ENCODE data around the gene OR4F15. TPM values are rescaled to one million over a fixed set of nuclear protein-coding genes. Genes with fewer than 3 reads are reported as not detected.
"Not testable (repeated sequence)": the region's sequence is repeated elsewhere in the genome, so short reads cannot be mapped to it uniquely, and the experiment has no call there.

OR4F15 gene, protein sequence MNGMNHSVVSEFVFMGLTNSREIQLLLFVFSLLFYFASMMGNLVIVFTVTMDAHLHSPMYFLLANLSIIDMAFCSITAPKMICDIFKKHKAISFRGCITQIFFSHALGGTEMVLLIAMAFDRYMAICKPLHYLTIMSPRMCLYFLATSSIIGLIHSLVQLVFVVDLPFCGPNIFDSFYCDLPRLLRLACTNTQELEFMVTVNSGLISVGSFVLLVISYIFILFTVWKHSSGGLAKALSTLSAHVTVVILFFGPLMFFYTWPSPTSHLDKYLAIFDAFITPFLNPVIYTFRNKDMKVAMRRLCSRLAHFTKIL
- not detected for polyA plus RNA-seq (ENCODE audit: insufficient read length in 3 of 3)

DNA sequence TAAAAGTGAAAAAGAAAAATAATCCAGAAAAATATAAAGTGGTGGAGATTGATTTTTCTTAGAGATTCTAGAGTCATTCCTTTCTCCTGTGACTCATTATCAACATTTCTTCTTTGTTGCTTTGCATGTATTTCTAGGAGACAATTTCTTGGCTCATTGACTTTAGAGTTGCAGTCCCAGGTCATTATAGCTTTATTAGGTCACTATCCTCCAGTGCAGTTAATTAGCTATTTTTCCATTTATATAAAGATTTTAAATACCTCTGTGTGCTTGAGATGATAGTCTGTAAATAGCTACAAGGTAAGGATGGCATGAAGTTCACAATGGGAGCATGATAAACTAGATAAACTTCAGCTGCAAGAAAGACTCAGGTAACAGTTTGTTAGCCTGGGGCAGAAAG lies at the start of gene OR4F15:
Gene OR4F15 (plus strand): TSS at position 301 of the 400 bp plus-strand sequence. CDS start 5,985 bp downstream, outside the sequence.
- no peak for DNase-seq (ENCODE audit: low read depth in 3 of 3, low spot score in 2 of 3)

DNA sequence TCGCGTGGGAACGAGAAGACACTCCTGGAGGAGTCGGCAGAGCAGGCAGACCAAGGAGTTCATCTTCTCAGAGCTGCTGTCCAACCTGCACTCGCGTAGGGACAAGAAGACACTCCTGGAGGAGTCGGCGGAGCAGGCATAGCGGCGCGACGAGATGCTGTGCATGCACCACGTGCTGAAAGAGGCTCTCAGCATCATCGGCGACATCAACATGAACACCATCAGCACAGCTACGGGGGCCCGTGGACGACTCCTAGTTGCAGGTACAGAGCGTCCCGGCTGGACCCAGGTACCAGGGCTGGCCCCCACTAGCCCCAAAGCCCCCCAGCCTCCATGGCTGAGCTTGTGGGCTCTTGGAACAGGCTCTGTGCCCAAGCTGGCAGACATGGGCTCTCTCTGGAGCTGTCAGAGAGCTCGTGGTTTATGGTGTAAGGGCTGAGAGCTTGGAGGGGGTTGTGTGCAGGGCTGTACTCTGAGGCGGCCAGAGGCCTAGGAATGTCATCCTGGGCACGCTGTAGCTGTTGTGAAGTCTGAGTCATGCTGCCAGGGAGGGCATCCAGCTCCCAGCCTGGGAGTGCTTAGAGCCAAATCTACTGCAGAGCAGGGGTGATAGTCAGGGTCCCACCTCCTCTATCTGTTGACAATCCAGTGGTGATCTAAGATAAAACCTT lies 47.2 kb upstream of the OR4F15 start:
- not testable (repeated sequence) for DNase-seq (ENCODE audit: low read depth in 3 of 3, low spot score in 2 of 3)

DNA sequence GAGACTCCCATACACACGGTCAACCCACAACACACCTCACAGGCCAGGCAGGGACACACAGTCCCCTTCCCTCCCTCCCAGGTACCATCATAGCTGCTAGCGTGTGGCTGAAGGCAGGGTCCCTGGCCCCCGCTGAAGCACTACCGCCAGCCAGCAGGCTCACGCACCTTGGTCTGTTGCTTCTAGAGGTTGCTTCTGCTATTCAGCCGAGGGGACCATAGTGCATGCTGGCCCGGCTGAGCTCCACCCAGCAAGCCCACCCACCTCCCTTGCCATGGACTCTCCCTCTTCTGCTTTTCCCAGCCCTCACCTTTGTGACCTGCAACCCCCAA lies 46.7 kb upstream of the OR4F15 start:
- DNase-seq (ENCODE audit: low read depth in 3 of 3, low spot score in 2 of 3): not testable (repeated sequence)

DNA sequence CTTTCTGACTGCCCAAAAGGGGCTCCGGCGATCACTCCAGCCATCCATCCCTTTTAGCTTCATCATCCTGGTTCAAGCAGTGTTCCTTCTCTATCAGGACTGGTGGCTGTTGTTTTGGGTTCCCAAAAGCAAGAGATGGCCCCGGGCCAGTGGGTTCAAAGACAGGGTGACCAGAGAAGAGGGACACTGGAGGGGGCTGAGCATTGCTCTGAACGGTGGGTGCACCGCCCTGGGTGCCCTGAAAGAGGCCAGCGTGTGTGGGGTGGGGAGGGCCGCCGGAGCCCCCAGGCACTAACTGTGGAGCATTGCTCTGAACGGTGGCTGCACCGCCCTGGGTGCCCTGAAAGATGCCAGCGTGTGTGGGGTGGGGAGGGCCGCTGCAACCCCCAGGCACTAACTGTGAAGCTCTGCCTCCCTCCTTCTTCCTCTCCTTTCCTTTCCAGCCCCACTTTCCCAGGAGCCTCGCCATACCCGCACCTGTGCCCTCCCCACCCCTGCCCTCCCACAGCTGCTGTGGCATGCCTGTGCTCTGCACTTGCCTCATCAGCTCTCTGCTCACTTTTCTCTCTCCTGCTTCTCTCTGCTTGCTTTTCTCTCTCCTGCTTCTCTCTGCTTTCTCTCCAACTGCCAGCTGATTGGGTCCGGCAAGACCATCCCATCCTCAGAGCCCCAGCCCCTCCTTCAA lies 46.1 kb upstream of the OR4F15 start:
- DNase-seq (ENCODE audit: low read depth in 3 of 3, low spot score in 2 of 3): no peak

DNA sequence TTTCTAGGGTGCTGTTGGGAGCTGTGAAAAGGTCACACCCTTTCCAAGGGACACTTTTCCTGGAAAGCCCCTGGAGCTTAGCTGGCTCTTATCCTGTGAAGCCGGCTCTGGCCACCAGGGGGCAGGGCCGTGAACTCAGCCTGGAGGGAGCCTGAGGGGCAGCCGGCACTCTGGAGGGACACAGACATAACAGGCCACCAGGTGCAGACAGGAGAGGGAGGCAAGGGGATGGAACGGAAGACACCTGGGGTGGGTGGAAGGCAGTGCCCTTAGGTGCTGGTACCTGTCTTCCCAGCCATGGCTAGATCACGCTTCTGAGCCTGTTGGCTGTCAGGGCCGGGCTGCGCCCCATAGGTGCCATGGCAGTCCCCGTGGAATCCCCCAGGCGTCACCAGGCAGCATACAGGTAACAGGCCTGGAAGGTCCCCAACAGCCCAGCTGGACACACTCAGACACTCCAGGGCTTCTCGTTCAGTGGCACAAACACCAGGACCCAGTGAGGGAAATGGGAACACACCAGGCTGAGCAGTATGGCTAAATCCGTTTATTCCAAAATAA lies 44.8 kb upstream of the OR4F15 start:
- DNase-seq (ENCODE audit: low read depth in 3 of 3, low spot score in 2 of 3): not testable (repeated sequence)

DNA sequence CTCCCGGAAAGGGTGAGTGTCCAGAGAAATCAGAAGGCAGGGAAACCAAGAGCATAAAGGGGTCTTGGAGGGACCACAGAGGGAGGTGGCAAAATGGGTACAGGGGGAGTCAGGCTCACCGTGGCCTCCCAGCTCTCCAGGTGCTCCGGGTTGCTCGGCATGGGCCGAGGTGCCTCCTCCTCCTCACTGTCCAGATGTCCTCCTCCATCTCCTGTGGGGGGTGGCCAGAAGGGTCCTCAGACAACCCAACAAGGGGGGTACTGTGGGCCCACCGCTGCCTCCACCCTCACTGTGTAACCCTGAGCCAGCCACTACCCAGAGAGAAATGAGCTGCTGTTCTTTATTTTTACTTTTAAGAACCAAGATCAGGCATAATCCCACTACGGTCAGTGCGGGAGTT lies 39.1 kb upstream of the OR4F15 start:
- no peak for DNase-seq (ENCODE audit: low read depth in 3 of 3, low spot score in 2 of 3)

DNA sequence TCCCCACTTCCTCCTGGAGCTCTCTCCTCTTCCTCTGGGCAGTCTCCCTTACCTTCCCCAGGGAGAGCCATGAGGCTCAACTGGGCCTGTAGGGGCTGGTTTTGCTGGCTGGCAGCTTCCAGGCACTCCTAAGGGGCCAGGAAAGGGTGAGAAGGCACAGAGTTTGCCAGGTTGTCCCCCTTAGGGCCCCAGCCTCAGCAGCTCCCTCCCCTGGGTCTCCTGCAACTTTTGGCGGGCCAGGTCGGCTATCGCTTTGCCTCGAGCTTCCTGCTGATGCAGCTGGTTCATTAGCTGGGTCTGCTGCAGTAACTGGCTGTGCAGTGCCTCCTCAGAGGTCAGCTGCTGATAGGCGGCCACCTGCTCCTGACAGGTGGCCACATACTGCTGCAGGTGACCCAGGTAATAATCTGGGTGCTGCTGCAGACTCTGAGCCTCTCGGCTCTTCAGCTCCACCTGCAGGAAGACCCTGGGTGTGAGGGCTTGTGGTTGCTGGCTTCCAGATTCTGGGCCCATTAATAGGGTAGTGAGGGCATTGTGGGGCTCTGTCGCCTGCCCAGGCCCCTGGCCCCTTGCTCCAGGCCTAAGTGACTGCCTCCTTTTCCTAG lies 38.4 kb upstream of the OR4F15 start:
- no peak for DNase-seq (ENCODE audit: low read depth in 3 of 3, low spot score in 2 of 3)

DNA sequence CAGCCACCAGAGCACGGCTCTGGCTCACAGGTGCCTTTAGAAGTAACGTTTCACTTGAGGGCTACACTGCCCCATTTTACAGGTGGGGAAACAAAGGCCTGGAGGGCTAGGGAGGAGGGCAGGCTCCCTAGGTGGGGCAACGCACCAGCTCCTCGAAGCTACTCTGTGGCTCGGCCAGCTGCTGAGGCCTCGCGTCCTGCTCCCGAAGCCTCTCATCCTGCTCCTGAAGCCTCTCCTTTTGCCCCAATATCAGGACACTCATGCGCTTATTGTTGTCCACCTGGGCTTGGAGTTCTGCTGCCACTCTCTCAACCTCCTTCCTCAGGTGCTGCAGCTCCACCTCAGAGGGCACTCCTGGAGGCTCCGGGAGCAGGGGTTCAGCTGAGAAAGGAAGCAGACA lies 36.9 kb upstream of the OR4F15 start:
- no peak for DNase-seq (ENCODE audit: low read depth in 3 of 3, low spot score in 2 of 3)

DNA sequence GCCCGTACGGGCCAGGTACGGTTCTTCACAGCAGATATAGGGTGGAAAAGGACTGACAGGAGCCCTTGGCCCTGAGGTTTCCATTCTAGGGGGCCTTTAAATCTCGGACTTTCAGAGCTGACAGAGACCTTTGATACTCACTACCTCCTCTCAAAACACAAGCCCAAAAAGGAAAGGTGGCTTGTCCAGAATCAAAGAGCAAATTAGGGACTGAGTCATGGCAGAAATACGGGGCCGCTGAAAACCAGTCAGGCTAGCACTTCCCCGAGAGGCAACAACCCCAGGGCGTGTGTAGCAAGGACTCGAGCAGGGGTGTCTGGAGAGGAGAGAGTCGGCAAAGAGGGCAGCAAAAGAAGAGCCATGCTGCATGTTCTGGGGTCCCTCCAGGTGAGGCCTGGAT lies 33.4 kb upstream of the OR4F15 start:
- DNase-seq (ENCODE audit: low read depth in 3 of 3, low spot score in 2 of 3): not testable (repeated sequence)

DNA sequence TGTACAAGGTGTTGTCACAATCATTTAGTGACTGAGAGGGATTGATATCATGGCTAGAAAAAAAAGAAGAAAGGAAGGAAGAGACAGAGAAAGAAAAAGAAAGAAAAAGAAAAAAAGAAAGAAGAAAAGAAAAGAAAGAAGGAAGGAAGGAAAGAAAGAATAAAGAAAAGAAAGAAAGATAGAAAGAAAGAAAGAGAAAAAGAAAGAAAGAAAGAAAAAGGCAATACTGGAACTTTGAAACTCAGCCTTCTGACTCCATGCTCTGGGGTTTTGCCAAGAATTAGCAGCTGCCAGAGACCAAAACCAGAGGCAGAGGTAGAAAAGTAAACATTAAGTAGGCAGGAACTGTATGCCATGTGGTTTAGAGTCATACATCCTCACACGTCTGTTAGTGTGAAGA lies 31.8 kb upstream of the OR4F15 start:
- not testable (repeated sequence) for DNase-seq (ENCODE audit: low read depth in 3 of 3, low spot score in 2 of 3)

DNA sequence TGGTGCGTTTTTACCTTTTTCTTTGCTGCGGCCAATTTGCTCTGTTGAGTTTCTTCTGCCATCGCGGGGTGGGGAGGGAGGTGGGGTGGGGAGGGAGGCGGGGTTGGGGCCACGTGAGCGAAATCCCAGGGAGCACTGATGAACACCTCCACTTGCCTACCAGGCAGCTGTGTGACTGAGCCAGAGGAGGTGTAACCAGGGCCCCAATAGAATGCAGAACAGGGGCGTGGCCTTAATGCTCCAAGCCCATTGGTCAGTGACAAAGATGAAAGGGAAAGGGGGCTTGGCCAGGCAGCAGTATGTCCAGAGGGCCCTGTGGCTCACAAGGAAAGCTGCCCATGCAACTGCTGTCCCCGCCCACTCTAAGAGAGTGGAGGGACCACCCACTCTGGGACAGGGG lies 30.1 kb upstream of the OR4F15 start:
- DNase-seq (ENCODE audit: low read depth in 3 of 3, low spot score in 2 of 3): no peak

DNA sequence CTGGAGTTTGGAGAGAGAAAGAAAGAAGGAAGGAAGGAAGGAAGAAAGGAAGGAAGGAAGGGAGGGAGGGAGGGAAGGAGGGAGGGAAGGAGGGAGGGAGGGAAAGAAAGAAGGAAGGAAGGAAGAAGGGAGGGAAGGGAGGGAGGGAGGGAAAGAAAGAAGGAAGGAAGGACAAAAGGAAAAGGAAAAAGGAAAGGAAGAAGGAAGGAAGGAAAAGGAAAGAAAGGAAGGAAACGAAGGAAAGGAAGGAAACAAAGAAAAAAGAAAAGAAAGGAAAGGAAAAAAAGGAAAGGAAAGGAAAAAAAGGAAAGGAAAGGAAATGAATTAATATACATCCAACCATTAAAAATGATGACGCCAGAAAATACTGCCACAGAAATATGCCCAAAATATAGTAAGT lies 27.4 kb upstream of the OR4F15 start:
- DNase-seq (ENCODE audit: low read depth in 3 of 3, low spot score in 2 of 3): no peak

DNA sequence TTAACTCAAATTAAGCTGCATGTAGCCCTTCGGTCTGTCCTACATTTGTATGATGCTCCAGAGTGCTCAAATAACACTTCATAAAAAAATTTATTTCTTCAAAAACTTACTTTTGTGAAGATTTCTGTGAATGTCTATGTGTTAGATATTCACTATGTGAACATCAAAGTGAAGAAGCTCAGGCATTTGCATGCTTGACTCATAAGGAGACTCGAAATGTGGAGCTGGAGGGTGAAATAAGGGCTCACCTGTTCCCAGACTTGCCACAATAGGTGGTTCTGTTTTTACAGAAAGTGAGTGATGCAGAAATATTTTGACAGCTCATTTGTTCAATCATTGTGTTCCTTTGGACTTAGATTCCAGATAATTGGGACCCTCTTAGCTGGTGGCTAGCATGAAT lies 25.6 kb upstream of the OR4F15 start:
- not testable (repeated sequence) for DNase-seq (ENCODE audit: low read depth in 3 of 3, low spot score in 2 of 3)

DNA sequence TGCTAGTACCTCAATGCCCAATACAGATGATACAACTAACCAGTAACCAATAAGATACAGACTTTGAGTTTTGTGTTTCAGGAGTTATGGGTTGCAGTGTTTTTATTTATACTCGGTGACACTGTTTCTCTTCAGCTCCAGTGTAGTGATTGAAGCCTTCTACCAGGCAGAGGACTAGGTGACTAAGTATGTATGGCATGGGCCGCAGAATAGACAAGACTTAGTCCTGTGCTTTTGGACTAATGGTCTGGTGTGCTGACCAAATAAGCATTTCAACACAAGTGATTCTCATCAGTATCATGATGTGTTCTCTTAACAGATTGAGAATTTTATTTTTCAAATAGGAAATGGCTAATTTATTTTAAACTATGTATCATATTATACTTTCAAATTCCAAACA lies 24.0 kb upstream of the OR4F15 start:
- DNase-seq (ENCODE audit: low read depth in 3 of 3, low spot score in 2 of 3): not testable (repeated sequence)

DNA sequence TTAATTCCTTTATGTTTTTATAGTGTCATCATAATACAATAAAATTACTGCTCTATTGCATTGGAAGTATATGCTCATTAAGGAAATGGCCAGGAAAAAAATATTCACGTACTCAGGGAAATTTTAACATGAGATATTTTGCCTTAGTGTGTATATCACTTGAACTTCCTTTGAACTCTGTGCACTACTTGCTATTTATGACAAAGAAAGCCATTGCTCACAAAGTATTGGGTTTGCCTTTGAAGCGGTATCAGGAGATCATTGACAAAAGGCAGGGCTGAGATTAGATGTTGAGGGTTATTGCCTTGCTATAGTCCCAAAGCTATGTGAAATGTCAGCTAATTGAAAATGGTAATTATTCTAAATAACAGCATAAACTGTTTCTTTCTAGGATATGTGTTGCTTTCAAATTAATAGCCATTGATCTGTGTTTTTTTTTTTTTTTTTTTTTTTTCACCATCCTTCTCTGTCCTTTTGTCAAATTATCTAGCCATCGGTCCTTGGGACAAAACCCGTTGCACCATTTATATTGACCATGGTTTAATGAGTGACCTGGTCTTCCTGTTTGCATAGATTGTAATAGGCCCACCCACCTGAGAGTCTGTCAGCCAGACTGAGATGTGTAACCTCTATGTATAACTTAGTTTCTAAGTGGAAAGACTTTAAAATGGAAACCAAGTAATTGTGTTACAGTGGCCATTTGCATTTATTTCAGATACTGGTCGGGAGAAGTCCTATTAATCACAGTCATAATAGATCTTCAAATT lies 23.3 kb upstream of the OR4F15 start:
- DNase-seq (ENCODE audit: low read depth in 3 of 3, low spot score in 2 of 3): not testable (repeated sequence)

DNA sequence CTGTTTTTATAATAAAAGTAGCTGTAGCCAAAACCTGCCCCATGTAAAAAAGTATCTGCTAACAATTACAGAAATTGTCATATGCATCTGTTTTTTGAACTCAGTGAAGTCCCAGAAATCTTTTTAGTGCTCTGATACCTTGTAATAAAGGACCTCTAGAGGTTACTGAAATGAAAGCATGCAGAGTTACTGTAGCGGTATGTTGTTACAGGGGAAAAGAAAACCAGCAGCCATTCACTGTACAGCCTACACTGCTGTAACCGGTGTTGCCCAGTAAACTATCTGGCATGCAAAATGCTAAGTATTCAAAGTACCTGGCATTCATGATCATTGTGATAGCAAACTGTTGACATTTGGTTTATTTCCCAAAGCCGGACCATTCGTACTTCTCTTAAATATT lies 21.3 kb upstream of the OR4F15 start:
- DNase-seq (ENCODE audit: low read depth in 3 of 3, low spot score in 2 of 3): not testable (repeated sequence)

DNA sequence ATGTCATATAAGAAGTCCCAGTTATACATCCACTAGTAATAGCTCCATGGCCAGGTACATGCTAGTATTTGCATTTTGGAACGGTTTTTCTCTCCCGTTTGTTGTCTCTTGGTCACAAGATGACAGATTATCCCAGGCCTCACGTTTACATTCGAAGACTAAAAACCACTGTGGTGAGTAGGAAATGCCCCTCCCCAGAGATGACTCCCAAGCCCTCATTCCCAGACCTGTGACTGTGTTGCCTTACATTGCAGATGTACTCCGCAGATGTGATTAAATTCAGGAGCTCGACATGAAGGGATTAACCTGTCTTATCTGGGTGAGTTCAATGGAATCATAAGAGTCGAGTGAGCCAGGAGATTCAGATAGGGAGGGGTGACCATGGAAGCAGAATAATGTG lies 18.0 kb upstream of the OR4F15 start:
- not testable (repeated sequence) for DNase-seq (ENCODE audit: low read depth in 3 of 3, low spot score in 2 of 3)

DNA sequence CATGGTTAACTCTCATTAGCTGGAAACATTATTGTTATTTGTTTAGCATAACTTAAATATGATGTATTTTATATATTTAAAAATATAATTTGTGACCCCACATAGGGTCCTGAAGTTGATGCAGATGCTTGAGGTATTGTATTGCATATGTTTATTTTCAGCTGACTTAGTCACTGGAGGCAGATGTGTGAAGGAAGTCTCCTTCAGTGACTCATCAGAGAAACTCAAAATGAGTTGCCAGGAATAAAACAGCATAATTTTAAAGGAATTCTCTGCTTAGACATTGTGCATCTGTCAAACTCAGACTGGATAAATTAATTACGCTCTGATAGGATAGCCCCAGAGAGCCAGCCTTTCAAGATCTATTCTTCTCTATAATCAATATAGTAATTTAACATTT lies 16.5 kb upstream of the OR4F15 start:
- DNase-seq (ENCODE audit: low read depth in 3 of 3, low spot score in 2 of 3): no peak

DNA sequence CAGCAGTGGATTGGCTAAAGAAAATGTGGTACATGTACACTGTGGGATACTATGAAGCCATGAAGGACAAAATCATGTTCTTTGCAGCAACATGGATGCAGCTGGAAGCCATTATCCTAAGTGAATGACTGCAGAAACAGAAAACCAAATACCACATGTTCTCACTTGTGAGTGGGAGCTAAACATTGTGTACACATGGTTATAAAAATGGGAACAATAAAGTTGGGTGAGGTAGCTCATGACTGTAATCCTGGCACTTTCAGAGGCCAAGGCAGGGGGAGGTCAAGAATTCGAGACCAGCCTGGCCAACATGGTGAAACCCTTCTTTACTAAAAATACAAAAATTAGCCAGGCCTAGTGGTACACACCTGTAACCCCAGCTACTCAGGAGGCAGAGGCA lies 12.3 kb upstream of the OR4F15 start:
- no peak for DNase-seq (ENCODE audit: low read depth in 3 of 3, low spot score in 2 of 3)

DNA sequence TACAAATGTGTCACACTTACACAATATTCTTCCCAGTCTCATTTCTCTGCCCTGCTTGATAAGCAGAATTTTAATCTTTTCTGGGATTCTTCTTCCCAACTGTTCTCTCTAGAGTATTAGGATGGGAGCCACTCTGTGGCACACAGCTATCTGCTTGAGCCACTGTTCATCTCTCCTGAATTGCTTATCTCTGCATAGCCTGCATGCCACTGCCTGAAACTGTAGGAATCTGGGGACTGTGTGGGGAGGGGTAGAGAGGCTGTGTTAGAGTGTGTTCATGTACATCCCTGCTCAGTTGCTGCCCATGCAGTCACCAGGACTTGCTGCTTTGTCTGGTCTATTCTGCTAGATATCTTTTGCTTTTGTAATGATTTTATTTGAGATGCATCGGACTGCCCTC lies 11.0 kb upstream of the OR4F15 start:
- DNase-seq (ENCODE audit: low read depth in 3 of 3, low spot score in 2 of 3): no peak
